GM13977 (cell line): ENCODE measurements around the gene FOXK1.

Experiments
- DNase-seq: peaks from one replicate; pipeline ENCODE4 v3.0.0; 2012; ENCODE audit warnings: low spot score
- in situ Hi-C: fragments of 300-500 bp; cut with MboI; formaldehyde crosslinking; loops from one replicate; pipeline ENCODE4 v1.12.0; 2022; ENCODE audit warnings: low sequenced_read_pairs, low pct_unique_long_range_greater_than_20kb, mixed read lengths, inconsistent platforms; ENCODE audit not compliant: unreplicated experiment
- TF ChIP-seq, protein P1 (sequence below): IDR thresholded peaks from 2 replicates; pipeline ENCODE4 v1.5.1; 2012; ENCODE audit warnings: mild to moderate bottlenecking, control low read depth; ENCODE audit not compliant: insufficient read depth; ENCODE audit errors: extremely low read depth, missing control alignments

FOXK1 gene

DNA sequence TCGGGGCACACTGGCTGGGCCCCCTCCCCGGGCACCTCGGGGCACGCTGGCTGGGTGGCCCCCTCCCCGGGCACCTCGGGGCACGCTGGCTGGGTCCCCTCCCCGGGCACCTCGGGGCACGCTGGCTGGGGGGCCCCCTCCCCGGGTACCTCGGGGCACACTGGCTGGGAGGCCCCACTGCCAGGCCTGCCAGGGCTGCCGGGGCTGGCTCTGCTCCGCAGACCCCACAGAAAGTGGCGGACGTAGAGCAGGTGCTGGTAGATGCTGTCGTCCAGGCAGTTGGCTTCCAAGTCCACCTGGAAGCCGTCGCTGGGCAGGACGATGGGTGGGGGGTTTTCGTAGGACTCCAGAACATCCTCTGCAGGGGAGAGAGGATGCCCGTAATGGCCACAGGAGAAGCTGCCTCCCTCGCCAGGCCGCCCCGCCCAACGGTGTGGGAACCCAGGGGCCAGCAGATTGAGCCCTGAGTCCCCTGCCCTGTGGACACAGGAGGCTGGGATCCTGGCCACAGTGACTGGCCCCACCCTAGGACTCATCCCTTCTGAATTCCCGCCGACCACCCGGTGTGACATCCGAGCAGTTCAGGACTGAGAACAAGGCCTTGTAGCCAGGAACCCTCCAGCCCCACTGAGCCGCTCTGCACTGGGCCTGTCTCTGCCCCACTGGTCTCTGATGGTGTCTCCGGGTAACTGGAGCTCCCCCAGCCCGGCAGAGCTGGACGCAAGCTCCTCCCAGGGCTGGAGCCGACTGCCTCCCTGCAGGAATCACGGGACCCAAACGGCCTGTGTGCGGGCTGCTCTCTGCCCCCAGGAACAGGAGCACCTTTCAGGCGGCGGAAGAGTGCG is 121.5 kb downstream of the FOXK1 start:
- TF ChIP-seq, protein P1, sequence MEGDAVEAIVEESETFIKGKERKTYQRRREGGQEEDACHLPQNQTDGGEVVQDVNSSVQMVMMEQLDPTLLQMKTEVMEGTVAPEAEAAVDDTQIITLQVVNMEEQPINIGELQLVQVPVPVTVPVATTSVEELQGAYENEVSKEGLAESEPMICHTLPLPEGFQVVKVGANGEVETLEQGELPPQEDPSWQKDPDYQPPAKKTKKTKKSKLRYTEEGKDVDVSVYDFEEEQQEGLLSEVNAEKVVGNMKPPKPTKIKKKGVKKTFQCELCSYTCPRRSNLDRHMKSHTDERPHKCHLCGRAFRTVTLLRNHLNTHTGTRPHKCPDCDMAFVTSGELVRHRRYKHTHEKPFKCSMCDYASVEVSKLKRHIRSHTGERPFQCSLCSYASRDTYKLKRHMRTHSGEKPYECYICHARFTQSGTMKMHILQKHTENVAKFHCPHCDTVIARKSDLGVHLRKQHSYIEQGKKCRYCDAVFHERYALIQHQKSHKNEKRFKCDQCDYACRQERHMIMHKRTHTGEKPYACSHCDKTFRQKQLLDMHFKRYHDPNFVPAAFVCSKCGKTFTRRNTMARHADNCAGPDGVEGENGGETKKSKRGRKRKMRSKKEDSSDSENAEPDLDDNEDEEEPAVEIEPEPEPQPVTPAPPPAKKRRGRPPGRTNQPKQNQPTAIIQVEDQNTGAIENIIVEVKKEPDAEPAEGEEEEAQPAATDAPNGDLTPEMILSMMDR: no peak
- no peak for DNase-seq
- in situ Hi-C loops: no loop called here

DNA sequence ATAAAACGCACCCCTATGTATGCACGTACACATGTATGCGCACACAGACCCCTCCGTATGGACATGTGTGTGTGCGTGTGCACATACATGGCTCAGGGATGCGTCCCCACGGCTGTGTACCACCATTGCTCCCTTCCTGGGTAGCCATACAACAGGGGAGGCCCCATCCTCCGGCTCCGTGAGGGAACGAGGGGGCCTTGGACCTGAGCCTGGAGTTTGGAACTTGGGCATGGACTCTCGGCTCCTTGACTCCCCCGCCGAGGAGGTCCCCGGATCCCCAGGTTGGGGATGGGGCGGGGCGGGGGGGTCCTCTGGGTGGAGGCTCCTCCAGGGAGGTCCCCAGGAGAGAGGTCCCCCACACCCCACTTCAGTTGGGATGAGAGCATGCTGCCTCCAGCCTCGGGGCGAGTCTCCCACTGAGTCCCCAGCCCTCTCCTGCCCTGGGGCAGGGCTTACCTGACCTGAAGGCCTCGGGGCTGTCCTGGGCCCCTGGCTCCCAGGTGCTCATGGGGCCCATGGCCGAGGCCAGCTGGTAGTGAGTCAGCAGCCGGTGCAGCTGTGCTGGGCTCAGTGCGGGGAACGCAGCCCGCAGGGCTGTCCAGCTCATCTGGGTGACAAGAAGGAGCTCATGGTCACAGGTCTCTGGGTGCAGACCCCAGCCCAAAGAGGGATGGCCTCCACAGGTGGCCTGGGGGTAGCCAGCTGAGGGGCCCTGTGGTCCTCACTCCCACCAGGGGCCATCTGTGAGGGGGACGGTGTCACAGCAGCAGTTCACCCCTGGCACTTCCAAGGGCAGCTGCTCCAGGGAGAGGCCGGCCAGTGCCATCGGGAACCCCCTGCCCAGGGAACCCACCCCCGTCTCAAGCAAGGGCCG is 123.3 kb downstream of the FOXK1 start:
- DNase-seq: no peak
- in situ Hi-C loops: no loop called here

DNA sequence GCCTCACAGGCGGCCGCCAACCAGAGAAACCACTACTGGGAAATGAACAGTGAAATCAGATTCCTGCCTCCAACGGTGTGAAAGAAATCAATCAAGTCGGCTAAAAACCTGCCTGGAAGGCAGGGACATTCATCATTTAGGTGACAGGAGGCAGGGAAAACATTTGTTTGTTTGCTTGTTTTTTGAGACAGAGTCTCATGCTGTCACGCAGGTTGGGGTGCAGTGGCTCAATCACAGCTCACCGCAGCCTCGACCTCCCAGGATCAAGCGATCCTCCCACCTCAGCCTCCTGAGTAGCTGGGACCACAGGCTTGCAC is 123.8 kb downstream of the FOXK1 start:
- in situ Hi-C loops: no loop called here

More for the DNA sequence above, 123.3 kb downstream of the FOXK1 start:
- TF ChIP-seq, protein P1: no peak

DNA sequence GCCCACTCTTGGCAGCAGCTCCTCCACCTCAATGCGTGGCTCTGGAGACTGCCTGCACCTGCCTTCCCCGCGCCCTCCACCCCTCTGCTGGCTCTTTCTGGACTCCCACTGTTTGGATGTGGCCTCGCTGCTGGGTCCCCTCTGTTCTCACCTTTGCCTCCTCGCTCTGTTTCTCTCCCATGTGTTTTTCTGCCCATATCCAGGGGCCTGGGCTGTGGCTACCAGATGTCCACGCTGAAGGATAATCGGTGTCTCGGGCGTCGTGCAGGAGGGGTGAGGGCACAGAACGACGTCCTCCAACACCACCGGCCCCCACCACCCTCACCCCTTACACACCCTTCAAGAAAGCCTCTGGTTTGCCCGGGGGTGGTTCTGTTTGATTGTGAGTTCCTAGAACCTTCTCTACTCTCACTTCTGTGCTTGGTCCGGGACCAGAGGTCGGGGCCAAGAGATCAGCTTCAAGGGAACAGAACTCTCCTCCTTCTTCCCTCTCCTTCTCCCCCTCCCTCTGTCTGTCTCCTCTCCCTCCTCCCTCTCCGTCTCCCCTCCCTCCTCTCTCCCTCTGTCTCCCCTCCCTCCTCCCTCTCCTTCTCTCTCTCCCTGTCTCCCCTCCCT is 125.0 kb downstream of the FOXK1 start:
- no peak for DNase-seq
- TF ChIP-seq, protein P1: no peak
- in situ Hi-C loops: no loop called here

More for the DNA sequence above, 123.8 kb downstream of the FOXK1 start:
- DNase-seq: no peak
- TF ChIP-seq, protein P1: no peak

DNA sequence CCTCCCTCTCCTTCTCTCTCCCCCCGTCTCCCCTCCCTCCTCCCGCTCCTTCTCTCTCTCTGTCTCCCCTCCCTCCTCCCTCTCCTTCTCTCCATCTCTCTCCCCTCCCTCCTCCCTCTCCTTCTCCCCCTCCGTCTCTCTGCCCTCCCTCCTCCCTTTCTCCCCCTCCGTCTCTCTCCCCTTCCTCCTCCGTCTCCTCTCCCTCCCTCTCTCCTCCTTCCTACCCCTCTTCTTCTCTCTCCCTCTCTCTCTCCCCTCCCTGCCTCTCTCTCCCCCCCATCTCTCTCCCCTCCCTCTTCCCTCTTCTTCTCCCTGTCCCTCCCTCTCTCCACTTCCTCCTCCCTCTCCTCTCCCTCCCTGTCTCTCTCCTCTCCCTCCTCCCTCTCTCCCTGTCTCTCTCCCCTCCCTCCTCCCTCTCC is 125.5 kb downstream of the FOXK1 start:
- in situ Hi-C loops: no loop called here
- DNase-seq: no peak

DNA sequence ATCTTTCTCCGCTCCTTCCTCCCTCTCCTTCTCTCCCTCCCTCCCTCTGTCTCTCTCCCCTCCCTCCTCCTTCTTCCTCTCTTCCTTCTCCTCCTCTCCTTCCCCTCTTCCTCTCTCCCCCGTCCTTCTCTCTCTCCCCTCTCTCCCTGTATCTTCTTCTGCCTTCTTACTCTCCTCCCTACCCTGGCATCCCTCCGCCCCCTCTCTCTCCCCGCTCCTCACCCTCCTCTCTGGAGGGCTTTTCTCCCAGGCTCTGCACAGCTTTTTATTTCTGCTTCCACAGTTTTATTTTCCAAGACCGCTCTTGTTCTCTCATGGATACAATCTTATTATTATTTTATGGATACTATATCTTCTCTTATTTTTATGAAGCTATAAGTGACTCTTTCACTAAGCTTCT is 125.9 kb downstream of the FOXK1 start:
- TF ChIP-seq, protein P1: no peak
- in situ Hi-C loops: no loop called here
- DNase-seq: no peak

More for the DNA sequence above, 125.5 kb downstream of the FOXK1 start:
- TF ChIP-seq, protein P1: no peak
